HG02759 (cell line): ENCODE data around the gene USP12.

Source experiments
- ATAC-seq: cut with Tn5 transposase; IDR thresholded peaks from one replicate; pipeline ENCODE4 v1.9.1; 2021; ENCODE audit warnings: mild to moderate bottlenecking, moderate library complexity; ENCODE audit not compliant: unreplicated experiment

USP12 gene

DNA sequence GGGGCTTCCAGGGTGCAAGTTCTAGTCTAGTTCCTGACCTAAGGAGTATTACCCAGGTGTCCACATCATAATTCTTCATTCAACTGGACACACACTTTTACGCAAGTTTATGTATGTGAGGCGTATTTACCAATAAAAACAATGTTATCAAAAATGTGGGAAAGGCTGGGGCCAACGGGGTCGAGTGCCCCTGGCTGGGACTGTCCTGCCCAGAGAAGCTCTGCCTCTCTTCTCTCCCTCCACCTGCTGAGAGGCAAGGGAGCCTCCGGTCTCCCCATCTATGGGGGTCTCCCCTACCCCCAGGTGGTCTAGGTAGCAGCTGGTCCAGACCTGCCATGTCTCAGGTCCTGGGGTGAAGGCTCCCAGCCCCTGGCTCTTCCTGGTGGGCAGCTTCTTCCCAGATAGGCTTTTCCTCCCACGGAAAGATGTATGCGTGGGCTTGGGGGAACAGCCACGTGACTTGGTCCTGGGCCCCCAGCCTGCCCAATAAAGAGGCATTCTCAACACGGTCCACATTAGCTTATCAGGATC is 132.4 kb downstream of the USP12 start:
- ATAC-seq: no peak

GRCh38 chr13:27038323-27038722 is 133.3 kb downstream of the USP12 start:
- no peak for ATAC-seq

DNA sequence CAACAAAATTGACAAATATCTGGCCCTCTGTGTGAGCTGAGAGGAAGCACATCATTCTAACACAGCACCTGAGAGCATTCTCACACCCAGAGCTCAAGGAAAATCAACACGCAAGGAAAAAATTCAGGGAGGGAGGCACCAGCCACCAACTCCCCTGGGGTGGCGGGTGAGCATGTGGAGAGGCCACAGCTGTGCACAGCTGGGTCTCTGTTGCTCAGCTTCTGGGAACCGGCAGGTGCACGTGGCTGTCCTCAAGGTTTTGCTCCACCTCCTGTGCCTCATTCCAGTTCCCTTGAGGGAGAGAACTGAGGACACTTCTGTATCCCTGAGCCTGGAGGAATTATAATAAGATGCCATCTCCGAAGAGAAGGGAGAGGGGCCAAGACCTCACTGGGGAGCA is 134.0 kb downstream of the USP12 start:
- no peak for ATAC-seq

DNA sequence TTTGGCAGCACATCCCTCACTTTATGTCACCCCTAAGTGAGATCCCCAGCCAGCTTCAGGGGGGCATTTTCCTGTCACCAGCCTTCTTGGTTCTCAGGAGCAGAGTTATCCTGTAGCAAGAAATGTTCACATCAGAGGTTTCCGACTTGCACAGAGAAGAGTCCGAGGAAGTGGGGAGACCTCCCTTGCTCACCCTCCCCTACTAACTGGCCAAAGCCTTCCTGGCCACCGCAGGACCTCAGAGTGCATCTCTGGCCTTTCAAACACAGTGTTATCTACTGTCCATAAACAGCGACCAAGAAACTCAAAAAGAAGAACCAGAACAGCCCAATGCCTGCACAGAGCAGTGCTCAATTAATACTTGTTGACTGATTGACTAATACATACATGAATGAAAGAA is 134.4 kb downstream of the USP12 start:
- no peak for ATAC-seq

DNA sequence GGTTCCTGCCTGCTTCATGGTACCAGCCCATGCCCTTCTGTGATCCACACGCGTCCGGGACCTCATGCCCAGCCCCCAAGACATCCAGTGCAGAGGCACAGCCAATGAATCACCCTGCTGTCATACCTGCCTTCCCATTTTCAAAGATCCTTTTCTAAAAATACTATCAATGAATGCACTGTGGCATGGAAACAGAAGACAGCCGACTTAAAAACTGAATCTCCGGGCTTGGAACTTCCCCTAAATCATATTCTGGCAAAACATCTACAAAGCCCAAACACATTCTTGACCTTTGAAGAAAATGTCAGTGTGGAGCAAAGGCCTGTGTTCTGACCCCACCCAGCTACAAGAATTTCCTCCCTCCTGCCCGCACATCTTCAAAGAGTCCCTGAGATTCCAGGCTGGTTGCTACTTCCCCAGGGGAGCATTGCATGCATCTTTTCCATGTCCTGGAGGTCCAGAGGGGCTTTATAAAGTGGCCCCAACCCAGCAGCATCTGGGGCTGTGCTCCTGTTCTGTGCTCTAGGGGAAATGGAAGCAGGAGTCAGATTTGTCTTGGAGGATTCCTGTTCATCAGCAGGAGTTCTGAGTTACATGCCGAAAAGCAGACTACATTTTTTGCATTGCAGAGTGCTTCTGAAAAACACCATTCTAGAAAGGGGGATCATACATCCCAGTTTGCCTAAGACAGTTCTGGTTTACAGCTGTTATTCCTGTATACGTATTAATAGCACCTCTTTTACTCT is 135.2 kb downstream of the USP12 start:
- ATAC-seq: no peak

DNA sequence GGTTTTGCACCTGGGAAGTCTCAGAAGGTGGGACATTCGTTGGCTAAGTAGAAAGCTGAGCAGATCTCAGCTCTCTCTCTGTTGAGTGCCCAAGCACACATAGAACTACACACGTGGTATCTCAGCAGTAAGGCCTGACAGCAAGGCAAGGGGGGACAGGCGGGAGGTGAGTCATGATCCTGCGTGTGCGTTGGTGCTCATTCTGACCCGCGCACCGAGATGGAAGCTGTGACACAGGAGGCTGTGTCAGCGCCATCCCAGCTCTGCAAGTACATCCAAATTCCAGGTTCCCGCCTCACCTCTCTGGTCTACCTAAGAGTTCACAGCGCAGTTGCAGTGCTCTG is 135.7 kb downstream of the USP12 start:
- ATAC-seq: no peak

DNA sequence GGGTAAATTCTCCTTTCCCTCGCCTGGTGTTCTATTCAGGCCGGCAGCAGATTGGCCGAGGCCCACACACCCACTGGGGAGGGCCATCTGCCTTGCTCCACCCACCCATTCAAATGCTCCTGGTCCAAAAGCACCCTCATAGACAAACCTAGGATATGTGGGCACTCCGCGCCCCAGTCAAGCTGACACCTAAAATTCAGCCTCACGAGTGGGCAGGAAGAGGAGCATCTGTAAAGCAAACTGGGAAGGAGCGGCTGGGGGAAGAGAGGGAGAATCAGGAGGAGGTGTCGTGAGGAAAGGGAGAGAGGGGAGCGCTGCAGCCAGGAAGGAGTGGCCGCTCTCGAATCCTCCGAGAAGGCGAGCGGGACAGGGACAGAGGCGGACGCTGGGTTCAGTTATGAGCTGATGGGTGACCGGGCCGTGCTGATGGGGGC is 136.9 kb downstream of the USP12 start:
- ATAC-seq: no peak

DNA sequence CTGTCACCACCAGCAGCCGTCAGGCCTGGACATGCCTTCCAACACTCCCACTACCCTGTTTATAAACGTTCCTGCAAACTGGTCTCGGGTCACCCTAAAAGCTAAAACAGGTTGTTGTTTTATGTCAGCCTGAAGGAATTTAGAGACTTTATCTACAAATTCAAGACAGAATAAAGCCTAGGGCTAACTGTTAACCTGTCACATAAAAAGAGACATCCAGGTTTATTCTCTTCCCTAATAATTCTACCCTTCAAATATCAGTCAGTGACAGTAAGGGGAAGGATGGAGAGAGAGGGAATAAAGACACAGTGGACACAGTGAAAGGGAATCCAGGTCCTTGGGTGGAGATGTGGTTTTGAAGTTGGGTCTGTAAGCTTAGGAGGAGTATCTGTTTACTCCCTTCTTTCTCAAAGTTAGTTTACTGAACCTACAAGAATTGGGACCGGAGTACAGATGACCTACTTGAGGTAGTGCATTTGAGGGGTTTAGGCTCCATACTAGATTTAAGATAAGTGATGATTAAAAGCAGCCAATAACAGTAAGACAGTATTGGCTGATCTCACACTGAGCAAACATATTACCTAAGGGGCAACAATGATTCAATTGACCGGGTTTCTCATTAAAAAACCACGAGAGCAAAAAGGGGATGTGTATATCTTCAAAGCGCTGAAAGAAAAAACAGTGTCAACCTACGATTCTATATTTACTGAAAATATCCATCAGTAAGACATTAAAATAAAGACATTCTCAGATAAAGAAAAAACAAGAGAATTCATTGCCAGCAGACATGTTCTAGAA is 142.7 kb downstream of the USP12 start:
- ATAC-seq: no peak

GRCh38 chr13:27027086-27027667 is 144.4 kb downstream of the USP12 start:
- no peak for ATAC-seq

DNA sequence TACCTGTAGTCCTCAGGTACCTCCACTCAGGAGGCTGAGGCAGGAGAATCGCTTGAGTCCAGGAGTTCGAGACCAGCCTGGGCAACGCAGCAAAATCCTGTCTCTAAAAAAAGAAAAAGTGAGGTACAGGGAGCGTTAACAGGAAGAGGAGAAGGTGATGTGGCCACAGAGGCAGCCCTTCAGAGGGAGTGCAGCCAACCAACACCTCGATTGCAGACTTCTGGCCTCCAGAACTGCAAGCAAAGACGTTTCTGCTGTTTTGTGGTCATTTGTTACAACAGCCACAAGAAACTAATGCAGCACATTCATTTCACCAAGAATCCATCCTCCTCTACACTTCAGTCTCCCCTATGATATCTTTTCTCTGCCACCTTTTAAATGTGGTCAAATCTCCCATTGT is 145.2 kb downstream of the USP12 start:
- no peak for ATAC-seq

- no peak for ATAC-seq
Observed at GRCh38 chr13:27024776-27025492, 146.7 kb downstream of the USP12 start.

- no peak for ATAC-seq
Observed at GRCh38 chr13:27024074-27024461, 147.5 kb downstream of the USP12 start.

GRCh38 chr13:27023385-27024073 is 148.1 kb downstream of the USP12 start:
- ATAC-seq: no peak

GRCh38 chr13:27022571-27023311 is 148.9 kb downstream of the USP12 start:
- no peak for ATAC-seq

DNA sequence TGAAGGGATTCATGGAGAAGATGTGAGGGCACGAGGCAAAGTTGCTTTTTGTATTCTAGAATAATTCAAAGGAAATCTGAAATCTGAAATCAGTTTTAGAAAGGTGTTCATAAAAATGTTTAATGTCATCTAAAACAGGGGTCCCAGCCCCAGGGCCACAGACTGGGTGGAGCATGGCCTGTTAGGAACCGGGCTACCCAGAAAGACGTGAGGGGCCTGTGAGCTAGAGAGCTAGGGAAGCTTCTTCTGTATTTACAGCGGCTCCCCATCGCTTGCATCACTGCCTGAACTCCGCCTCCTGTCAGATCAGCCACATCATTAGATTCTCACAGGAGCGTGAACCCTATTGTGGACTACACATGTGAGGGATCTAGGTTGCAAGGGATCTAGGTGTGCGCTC is 151.2 kb downstream of the USP12 start:
- no peak for ATAC-seq

- no peak for ATAC-seq
Observed at GRCh38 chr13:27018882-27019281, 152.7 kb downstream of the USP12 start.

- no peak for ATAC-seq
Observed at GRCh38 chr13:27018344-27018861, 153.2 kb downstream of the USP12 start.

DNA sequence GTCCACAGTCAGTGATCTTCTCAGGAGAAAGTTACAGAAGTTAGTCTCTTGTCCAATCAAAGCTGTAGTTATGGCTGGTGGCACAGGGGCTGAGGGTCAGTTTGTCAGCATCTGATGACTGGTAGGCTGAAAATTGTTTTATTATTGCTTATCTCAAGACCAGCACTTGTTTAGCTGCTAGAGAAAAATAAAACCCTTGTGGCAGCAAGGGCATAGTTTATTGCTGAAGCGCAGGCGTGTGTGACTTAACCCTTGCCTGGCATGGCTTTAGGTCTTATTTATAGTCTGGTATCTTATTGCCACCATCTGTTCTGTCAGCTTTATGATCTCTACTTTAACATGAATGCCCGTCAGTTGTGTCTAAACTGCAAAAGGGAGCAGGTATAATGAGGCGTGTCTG is 154.7 kb downstream of the USP12 start:
- ATAC-seq: no peak
